Kidney (tissue), 14 donors: ENCODE data around the gene MAN1A1. TPM values are rescaled to one million over a fixed set of nuclear protein-coding genes. Genes with fewer than 3 reads are reported as not detected.

Source experiments
- DNase-seq, 5 donors: peaks; one replicate each; pipeline ENCODE4 v3.0.0-alpha.2; 2013 to 2020
- FAIRE-seq: peaks from 2 replicates; lab custom pipeline; 2012; peaks lifted over from hg19 to GRCh38; lab: Jason Lieb, UNC
- H3K27ac ChIP-seq, 2 donors: one replicate each; pipeline ENCODE4 v1.7.0; 2013; ENCODE audit warnings: low read depth in 2 of 2, low read length in 2 of 2, inconsistent platforms in 1 of 2
- H3K27me3 ChIP-seq: one replicate; pipeline ENCODE4 v1.7.1; 2013; ENCODE audit warnings: low read length, inconsistent platforms; ENCODE audit not compliant: control insufficient read depth, insufficient read depth
- H3K36me3 ChIP-seq, 3 donors: one replicate each; pipeline versions ENCODE4 v1.7.0 to v1.7.1; 2013; ENCODE audit warnings: low read length in 3 of 3, control low read depth in 1 of 3, inconsistent platforms in 1 of 3; ENCODE audit not compliant: insufficient read depth in 3 of 3, control insufficient read depth in 2 of 3
- H3K4me1 ChIP-seq, 3 donors: one replicate each; pipeline versions ENCODE4 v1.7.0 to v1.7.1; 2013; ENCODE audit warnings: low read length in 3 of 3, inconsistent platforms in 1 of 3, low read depth in 1 of 3; ENCODE audit not compliant: control insufficient read depth in 2 of 3, insufficient read depth in 2 of 3
- H3K4me3 ChIP-seq, 3 donors: one replicate each; pipeline versions ENCODE4 v1.7.0 to v1.8.1; 2013; ENCODE audit warnings: low read length in 3 of 3, control low read depth in 1 of 3, inconsistent platforms in 1 of 3
- H3K9ac ChIP-seq, 3 donors: one replicate each; pipeline versions ENCODE4 v1.7.0 to v1.7.1; 2013; ENCODE audit warnings: low read length in 3 of 3, control low read depth in 1 of 3, inconsistent platforms in 1 of 3
- H3K9me3 ChIP-seq, 3 donors: one replicate each; pipeline versions ENCODE4 v1.7.0 to v1.7.1; 2013; ENCODE audit warnings: low read length in 3 of 3, control low read depth in 1 of 3, inconsistent platforms in 1 of 3; ENCODE audit not compliant: control insufficient read depth in 2 of 3, insufficient read depth in 1 of 3
- CTCF ChIP-seq: IDR thresholded peaks from 3 replicates; pipeline ENCODE4 v1.5.1; 2012; ENCODE audit warnings: mild to moderate bottlenecking, moderate library complexity, borderline replicate concordance; ENCODE audit not compliant: insufficient read depth; ENCODE audit errors: extremely low read depth
- intact Hi-C: fragments of 100-400 bp; cut with DNase I; formaldehyde crosslinking; loops from one replicate; pipeline ENCODE4 v1.11.1; 2022
- polyA plus RNA-seq: library from polyadenylated mRNA; stranded (reverse); fragments of 350-450 nt; fragmentation: Illumina TruSeq; extraction: RNeasy Lipid Tissue Mini Kit (QIAGEN cat#74804); gene quantifications from one replicate; pipeline ENCODE4 v1.2.3, GENCODE V29; 2014; ENCODE audit warnings: low read depth, low replicate concordance; ENCODE audit not compliant: insufficient read depth
- total RNA-seq: library from RNA; stranded (reverse); fragmentation: NEBNext Ultra II Directional; extraction: Animal tissue kit (Norgen Biotek cat#: 25700); gene quantifications from one replicate; pipeline ENCODE4 v1.2.1, GENCODE V29; 2021
- donor health status: control.
- donor health status: control.
- donor health status: control.
- donor health status: control.
- donor health status: control.
- donor health status: DM: yes; HTN: yes; CAD: no.
- donor health status: Normal renal cell carcinoma (clear cell type).

The MAN1A1 gene
- total and polyA plus RNA-seq, 2 donors from 2014 or later = 30.4 to 68.5 TPM

GRCh38 chr6:119314885-119315272, 34.7 kb downstream of the MAN1A1 start:
- Histone ChIP-seq H3K9ac (no peak overlapping the region), H3K4me1 (peaks cover 0 to 25% (median 18%) of the 10 kb centered on the region in 3 donors), H3K27ac (peak overlapping the region; percentile 48 to 59), H3K9me3 (no peaks in the 10 kb centered on the region), H3K36me3 (no peaks in the 10 kb centered on the region), H3K27me3 (no peaks in the 10 kb centered on the region), H3K4me3 (no peak overlapping the region)
- intact Hi-C loops = no loop called here
- no peak for DNase-seq
- no peak for TF ChIP-seq CTCF
- no peak for FAIRE-seq

GRCh38 chr6:119313937-119314884, 35.4 kb downstream of the MAN1A1 start:
- no peak for TF ChIP-seq CTCF
- no peak for FAIRE-seq
- Histone ChIP-seq H3K27ac (peak overlapping the region; percentile 48 to 59), H3K36me3 (no peaks in the 10 kb centered on the region), H3K9me3 (no peaks in the 10 kb centered on the region), H3K27me3 (no peaks in the 10 kb centered on the region), H3K9ac (no peak overlapping the region), H3K4me3 (no peak overlapping the region), H3K4me1 (peaks cover 0 to 30% (median 23%) of the 10 kb centered on the region in 3 donors)
- intact Hi-C loops = no loop called here
- no peak for DNase-seq

GRCh38 chr6:119312875-119313338, 36.7 kb downstream of the MAN1A1 start:
- FAIRE-seq = no peak
- no peaks in the 10 kb centered on the region for H3K9me3 ChIP-seq
- H3K27me3 ChIP-seq = no peaks in the 10 kb centered on the region
- DNase-seq = peak in 1 of 5 donors; percentile 34
- intact Hi-C loops = no loop called here
- TF ChIP-seq CTCF = no peak
- H3K4me1 ChIP-seq = peaks cover 2 to 40% (median 23%) of the 10 kb centered on the region in 3 donors
- no peak overlapping the region for H3K27ac ChIP-seq
- H3K9ac ChIP-seq = no peak overlapping the region
- no peaks in the 10 kb centered on the region for H3K36me3 ChIP-seq
- no peak overlapping the region for H3K4me3 ChIP-seq
